ENCODE results near the gene CTSC.

CTSC gene

DNA sequence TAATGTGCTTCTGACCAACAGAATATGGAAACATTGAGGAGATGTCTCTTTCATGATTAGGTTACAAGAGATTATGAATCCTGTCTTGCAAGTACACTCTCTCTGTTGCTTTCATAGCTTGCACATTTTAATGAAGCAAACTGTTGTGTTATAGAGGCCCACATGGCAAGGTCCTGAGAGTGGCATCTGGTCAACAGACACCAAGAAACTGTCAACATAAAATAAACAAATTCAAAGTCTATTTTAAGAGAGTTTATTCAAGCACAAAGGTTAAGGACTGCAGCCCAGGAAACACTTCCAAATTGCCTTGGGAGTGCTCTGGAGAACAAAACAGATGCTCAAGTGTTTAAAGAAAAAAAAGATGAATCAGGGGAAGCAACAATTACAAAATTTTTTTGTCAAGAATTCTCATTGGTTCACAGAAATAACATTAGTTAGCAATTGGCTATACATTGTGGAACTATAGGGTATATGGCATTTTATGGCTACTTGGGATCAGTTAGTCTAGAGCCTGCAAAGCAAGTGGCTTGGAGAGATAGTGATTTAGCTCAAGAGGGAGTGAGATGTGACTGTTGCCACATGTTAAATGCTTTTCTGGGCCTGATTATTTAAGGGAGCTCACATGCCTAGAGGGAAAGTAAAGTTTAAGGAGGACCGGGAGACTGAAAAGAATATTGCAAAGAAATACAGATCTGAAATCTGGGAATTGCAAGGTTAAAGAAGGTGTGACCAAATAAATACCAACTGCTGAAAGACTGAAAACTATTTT lies 54.6 kb downstream of the CTSC start:
- TF ChIP-seq MZF1 (tag by site-specific recombination; IDR thresholded peaks at IDR 0.05; ENCODE audit: borderline replicate concordance) = no peak
- TF ChIP-seq ZNF658 (tag by site-specific recombination; IDR thresholded peaks at IDR 0.05) = no peak
- TF ChIP-seq, protein P1, sequence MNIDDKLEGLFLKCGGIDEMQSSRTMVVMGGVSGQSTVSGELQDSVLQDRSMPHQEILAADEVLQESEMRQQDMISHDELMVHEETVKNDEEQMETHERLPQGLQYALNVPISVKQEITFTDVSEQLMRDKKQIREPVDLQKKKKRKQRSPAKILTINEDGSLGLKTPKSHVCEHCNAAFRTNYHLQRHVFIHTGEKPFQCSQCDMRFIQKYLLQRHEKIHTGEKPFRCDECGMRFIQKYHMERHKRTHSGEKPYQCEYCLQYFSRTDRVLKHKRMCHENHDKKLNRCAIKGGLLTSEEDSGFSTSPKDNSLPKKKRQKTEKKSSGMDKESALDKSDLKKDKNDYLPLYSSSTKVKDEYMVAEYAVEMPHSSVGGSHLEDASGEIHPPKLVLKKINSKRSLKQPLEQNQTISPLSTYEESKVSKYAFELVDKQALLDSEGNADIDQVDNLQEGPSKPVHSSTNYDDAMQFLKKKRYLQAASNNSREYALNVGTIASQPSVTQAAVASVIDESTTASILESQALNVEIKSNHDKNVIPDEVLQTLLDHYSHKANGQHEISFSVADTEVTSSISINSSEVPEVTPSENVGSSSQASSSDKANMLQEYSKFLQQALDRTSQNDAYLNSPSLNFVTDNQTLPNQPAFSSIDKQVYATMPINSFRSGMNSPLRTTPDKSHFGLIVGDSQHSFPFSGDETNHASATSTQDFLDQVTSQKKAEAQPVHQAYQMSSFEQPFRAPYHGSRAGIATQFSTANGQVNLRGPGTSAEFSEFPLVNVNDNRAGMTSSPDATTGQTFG (tag by site-specific recombination; IDR thresholded peaks at IDR 0.05; ENCODE audit: borderline replicate concordance) = no peak
- no peak for TF ChIP-seq ZNF211 (tag by site-specific recombination; IDR thresholded peaks at IDR 0.05; ENCODE audit: low read depth)
- no peak for TF ChIP-seq ZNF366 (tag by site-specific recombination; conservative IDR thresholded peaks at IDR 0.05)
- no peak for TF ChIP-seq ZNF169 (tag by site-specific recombination; IDR thresholded peaks at IDR 0.05)
- no peak for TF ChIP-seq ZNF792 (tag by site-specific recombination; IDR thresholded peaks at IDR 0.05)
- no peak for TF ChIP-seq ZNF175 (tag by site-specific recombination; IDR thresholded peaks at IDR 0.05)
- no peak for TF ChIP-seq HOXA7 (CRISPR knock-in tag; IDR thresholded peaks at IDR 0.05; ENCODE audit: borderline replicate concordance)
- no peak for TF ChIP-seq ZNF426 (tag by site-specific recombination; IDR thresholded peaks at IDR 0.05)
- no peak for TF ChIP-seq ZNF404 (tag by site-specific recombination; IDR thresholded peaks at IDR 0.05)
- TF ChIP-seq ZNF214 (tag by site-specific recombination; IDR thresholded peaks at IDR 0.05; ENCODE audit: borderline replicate concordance) = no peak
- TF ChIP-seq ZBTB17 (tag by site-specific recombination; IDR thresholded peaks at IDR 0.05) = no peak
- no peak for TF ChIP-seq KLF1 (tag by site-specific recombination; IDR thresholded peaks at IDR 0.05)
- TF ChIP-seq ZNF292 (tag by site-specific recombination; IDR thresholded peaks at IDR 0.05; ENCODE audit: borderline replicate concordance, low read depth) = no peak
- no peak for TF ChIP-seq ZNF830 (tag by site-specific recombination; IDR thresholded peaks at IDR 0.05; ENCODE audit: low read depth)
- no peak for TF ChIP-seq ZNF114 (tag by site-specific recombination; IDR thresholded peaks at IDR 0.05)
- no peak for TF ChIP-seq ZNF202 (tag by site-specific recombination; IDR thresholded peaks at IDR 0.05; ENCODE audit: borderline replicate concordance)
- TF ChIP-seq SP2 (tag by site-specific recombination; IDR thresholded peaks at IDR 0.05) = no peak
- no peak for TF ChIP-seq ZNF629 (tag by site-specific recombination; IDR thresholded peaks at IDR 0.05)
- CTCF ChIA-PET = interaction anchor here (0.5 to 2.4 kb wide), 2 partner anchors 263 to 267 kb away, joined by 4 to 11 read pairs; no protein-coding TSS in a partner anchor
- H3K36me3 ChIP-seq (ENCODE audit: control insufficient read depth in 2 of 2, insufficient read depth in 1 of 2, low read length in 2 of 2) = no peaks in the 10 kb centered on the region
- no peak overlapping the region for H3K4me3 ChIP-seq (ENCODE audit: low read depth, low read length)
- POLR2A ChIA-PET = no interaction called here
- no peaks in the 10 kb centered on the region for H3K9me3 ChIP-seq (ENCODE audit: control insufficient read depth, insufficient read depth, low read depth, low read length)
- peaks cover 8% of the 10 kb centered on the region for H3K4me1 ChIP-seq (ENCODE audit: control insufficient read depth, insufficient read depth, low read length)
- H3K27ac ChIP-seq (ENCODE audit: extremely low read depth, low read depth, low read length) = no peak overlapping the region

DNA sequence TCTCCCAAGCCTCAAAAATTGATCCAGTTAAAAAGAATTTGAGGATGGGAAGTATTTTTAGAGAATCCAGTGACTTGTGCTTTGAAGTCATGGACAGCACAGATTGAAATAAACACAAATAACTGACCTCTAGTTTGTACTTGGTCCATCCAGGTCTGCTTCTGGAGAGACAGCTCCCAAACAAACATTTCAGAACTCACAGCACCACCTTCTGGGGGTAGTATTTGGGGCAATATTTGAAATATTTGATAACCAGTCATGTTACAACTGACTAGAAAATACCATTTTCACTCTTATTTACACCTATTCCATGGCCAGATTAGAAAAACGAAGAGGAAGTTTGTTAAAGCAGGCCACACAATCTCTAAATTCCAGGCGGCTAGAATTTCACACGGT lies 56.2 kb downstream of the CTSC start:
- ChIA-PET POLR2A (no interaction called here), CTCF (interaction anchor here (0.6 to 2.4 kb wide), 5 partner anchors 13 to 849 kb away, joined by 3 to 11 read pairs (median 4); no protein-coding TSS in a partner anchor)
- no peak for TF ChIP-seq ZBTB7A (tag by site-specific recombination; IDR thresholded peaks at IDR 0.05; ENCODE audit: low read depth)
- TF ChIP-seq, protein P2, sequence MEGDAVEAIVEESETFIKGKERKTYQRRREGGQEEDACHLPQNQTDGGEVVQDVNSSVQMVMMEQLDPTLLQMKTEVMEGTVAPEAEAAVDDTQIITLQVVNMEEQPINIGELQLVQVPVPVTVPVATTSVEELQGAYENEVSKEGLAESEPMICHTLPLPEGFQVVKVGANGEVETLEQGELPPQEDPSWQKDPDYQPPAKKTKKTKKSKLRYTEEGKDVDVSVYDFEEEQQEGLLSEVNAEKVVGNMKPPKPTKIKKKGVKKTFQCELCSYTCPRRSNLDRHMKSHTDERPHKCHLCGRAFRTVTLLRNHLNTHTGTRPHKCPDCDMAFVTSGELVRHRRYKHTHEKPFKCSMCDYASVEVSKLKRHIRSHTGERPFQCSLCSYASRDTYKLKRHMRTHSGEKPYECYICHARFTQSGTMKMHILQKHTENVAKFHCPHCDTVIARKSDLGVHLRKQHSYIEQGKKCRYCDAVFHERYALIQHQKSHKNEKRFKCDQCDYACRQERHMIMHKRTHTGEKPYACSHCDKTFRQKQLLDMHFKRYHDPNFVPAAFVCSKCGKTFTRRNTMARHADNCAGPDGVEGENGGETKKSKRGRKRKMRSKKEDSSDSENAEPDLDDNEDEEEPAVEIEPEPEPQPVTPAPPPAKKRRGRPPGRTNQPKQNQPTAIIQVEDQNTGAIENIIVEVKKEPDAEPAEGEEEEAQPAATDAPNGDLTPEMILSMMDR (tag by site-specific recombination; IDR thresholded peaks at IDR 0.05) = peak; percentile 9; the same call in 1 of the 2 replicates
- H3K27ac ChIP-seq (ENCODE audit: extremely low read depth, low read depth, low read length) = no peak overlapping the region
- H3K4me1 ChIP-seq (ENCODE audit: control insufficient read depth, insufficient read depth, low read length) = peaks cover 8% of the 10 kb centered on the region
- no peak overlapping the region for H3K4me3 ChIP-seq (ENCODE audit: low read depth, low read length)
- no peaks in the 10 kb centered on the region for H3K9me3 ChIP-seq (ENCODE audit: control insufficient read depth, insufficient read depth, low read depth, low read length)
- H3K36me3 ChIP-seq (ENCODE audit: control insufficient read depth in 2 of 2, insufficient read depth in 1 of 2, low read length in 2 of 2) = no peaks in the 10 kb centered on the region
